ENCODE measurements around the gene CACNG1.
"Not testable (repeated sequence)": the region's sequence is repeated elsewhere in the genome, so short reads cannot be mapped to it uniquely, and the experiment has no call there.

Gene CACNG1

GRCh38 chr17:67082107-67082506 is 37.8 kb downstream of the CACNG1 start:
- DNase-seq, result no peak

- DNase-seq, result no peak
Measured at GRCh38 chr17:67085406-67085805, 41.1 kb downstream of the CACNG1 start.

- no peak for DNase-seq
Measured at GRCh38 chr17:67088639-67089038, 44.3 kb downstream of the CACNG1 start.

GRCh38 chr17:67090341-67090740 is 46.0 kb downstream of the CACNG1 start:
- DNase-seq, result no peak

- DNase-seq, result no peak
Measured at GRCh38 chr17:67092291-67092690, 47.9 kb downstream of the CACNG1 start.

- DNase-seq, result not testable (repeated sequence)
Measured at GRCh38 chr17:67092710-67093109, 48.4 kb downstream of the CACNG1 start.

- no peak for DNase-seq
Measured at GRCh38 chr17:67093348-67093747, 49.0 kb downstream of the CACNG1 start.

- not testable (repeated sequence) for DNase-seq
Measured at GRCh38 chr17:67095291-67095690, 50.9 kb downstream of the CACNG1 start.

- no peak for DNase-seq
Measured at GRCh38 chr17:67095803-67096202, 51.4 kb downstream of the CACNG1 start.

- DNase-seq, result no peak
Measured at GRCh38 chr17:67096609-67097008, 52.3 kb downstream of the CACNG1 start.

- DNase-seq, result no peak
Measured at GRCh38 chr17:67098006-67098405, 53.7 kb downstream of the CACNG1 start.

GRCh38 chr17:67104641-67105040 is 60.3 kb downstream of the CACNG1 start:
- not testable (repeated sequence) for DNase-seq

- DNase-seq, result no peak
Measured at GRCh38 chr17:67105213-67105612, 60.9 kb downstream of the CACNG1 start.

Data from activated CD4-positive, alpha-beta T cell treated with anti-CD3 and anti-CD28 coated beads, Interleukin-2, amount 50 U/mL, for 4 hours (primary cell).